Stomach smooth muscle (tissue), 2 donors: Measurements from ENCODE around the gene GPC5.
"Not testable (repeated sequence)": the region's sequence is repeated elsewhere in the genome, so short reads cannot be mapped to it uniquely, and the experiment has no call there.

ENCODE experiments used
- H3K27ac ChIP-seq: one replicate; pipeline ENCODE4 v1.7.0; 2013; ENCODE audit warnings: mild to moderate bottlenecking, low read length, inconsistent platforms
- H3K27me3 ChIP-seq, 2 donors: one replicate each; pipeline ENCODE4 v1.7.0; 2013; ENCODE audit warnings: low read length in 2 of 2; ENCODE audit not compliant: insufficient read depth in 2 of 2, control insufficient read depth in 1 of 2
- H3K36me3 ChIP-seq, 2 donors: one replicate each; pipeline ENCODE4 v1.7.0; 2013; ENCODE audit warnings: low read length in 2 of 2; ENCODE audit not compliant: control insufficient read depth in 2 of 2, insufficient read depth in 2 of 2
- H3K4me1 ChIP-seq: one replicate; pipeline ENCODE4 v1.7.0; 2013; ENCODE audit warnings: low read length; ENCODE audit not compliant: control insufficient read depth, insufficient read depth
- H3K4me3 ChIP-seq, 2 donors: one replicate each; pipeline ENCODE4 v1.7.0; 2013; ENCODE audit warnings: low read length in 2 of 2
- H3K9ac ChIP-seq, 2 donors: one replicate each; pipeline ENCODE4 v1.7.0; 2013; ENCODE audit warnings: low read length in 2 of 2, mild to moderate bottlenecking in 1 of 2
- H3K9me3 ChIP-seq, 2 donors: one replicate each; pipeline ENCODE4 v1.7.0; 2013; ENCODE audit warnings: low read length in 2 of 2; ENCODE audit not compliant: control insufficient read depth in 2 of 2
- donor health status: healthy.
- donor health status: Pancreatic carcinoma.

The GPC5 gene

DNA sequence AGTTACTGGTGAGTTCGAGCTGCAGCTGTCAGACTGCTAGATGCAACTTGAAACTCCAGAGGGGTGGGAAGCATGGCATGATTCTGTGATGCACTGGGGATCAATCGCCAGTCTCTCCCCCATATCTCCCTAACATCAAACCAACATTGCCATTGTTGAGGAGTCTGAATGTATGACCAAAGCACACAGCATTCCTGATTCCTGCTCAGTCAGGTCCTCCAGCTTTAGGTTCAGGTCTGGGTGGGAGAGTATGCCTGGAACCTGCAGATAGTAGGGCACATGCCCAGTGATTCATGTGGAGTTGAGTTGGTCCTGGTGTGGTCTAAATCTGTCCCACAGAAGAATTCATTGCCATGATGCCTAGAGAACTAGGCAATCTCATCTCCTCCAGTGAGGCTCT lies 269.1 kb downstream of the GPC5 start:
- no peaks in the 10 kb centered on the region for H3K36me3 ChIP-seq
- H3K27ac ChIP-seq = no peak overlapping the region
- H3K9me3 ChIP-seq = no peaks in the 10 kb centered on the region
- no peak overlapping the region for H3K9ac ChIP-seq
- no peaks in the 10 kb centered on the region for H3K27me3 ChIP-seq
- H3K4me1 ChIP-seq = no peaks in the 10 kb centered on the region
- no peak overlapping the region for H3K4me3 ChIP-seq

DNA sequence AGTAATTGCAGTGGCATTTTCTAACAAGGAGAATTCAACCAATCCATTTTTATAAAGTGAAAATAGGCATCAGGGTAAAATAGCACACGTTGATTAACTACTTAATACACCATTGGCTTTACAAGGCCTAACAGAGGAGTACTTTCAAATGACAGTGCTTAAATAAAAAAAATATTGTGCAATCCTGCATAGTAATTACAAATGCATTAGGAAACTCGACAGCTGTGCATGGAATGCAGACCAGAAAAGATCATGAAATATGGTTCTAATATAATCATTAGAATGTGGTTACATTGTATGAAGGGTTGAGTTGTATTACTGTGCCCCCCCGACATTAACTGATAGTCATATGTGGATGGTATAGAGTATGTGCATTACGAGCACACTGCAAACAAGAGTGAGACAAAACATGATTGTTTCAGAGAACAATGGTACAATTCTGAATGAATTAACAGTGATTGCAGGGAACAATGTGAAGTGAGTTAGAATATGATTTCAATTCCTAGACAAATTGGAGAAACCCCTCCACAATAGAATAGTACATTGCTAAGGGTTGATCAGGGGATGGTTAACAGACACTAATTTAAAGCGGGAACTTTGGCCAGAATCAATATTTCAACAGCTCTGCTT lies 270.6 kb downstream of the GPC5 start:
- Histone ChIP-seq H3K4me3 (no peak overlapping the region), H3K9me3 (no peaks in the 10 kb centered on the region), H3K9ac (no peak overlapping the region), H3K27me3 (no peaks in the 10 kb centered on the region), H3K27ac (no peak overlapping the region), H3K36me3 (no peaks in the 10 kb centered on the region), H3K4me1 (no peaks in the 10 kb centered on the region)

DNA sequence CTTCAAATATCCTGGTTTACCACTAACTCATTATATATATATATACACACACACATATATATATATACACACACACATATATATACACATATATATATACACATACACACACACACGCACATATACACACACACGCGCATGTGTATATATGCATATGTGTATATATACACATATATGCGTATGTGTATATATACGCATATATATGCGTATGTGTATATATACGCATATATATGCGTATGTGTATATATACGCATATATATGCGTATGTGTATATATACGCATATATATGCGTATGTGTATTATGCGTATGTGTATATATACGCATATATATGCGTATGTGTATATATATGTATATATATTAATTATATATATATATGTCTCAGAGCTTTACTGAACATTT lies 275.9 kb downstream of the GPC5 start:
- H3K9ac ChIP-seq, H3K27me3 ChIP-seq, H3K4me3 ChIP-seq: not testable (repeated sequence)

DNA sequence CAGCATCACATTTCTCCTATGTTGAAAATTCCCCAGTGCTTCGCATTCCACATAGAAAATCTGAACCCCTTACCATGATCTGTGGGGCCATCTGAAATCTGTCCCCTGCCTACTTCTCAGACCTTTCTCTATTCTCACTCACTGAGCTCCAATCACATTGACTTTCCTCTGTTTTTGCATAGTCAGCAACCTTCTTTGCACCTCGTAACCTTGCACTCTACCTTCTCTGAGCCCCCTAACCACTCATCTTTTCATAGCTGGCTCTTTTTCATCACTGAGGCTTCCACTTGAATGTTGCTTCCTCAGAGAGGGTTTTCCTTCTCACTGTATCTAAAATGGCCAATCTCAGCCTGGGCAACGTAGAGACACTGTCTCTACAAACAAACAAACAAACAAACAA lies 286.3 kb downstream of the GPC5 start:
- Histone ChIP-seq H3K9ac (no peak overlapping the region), H3K27me3 (no peaks in the 10 kb centered on the region), H3K4me1 (no peaks in the 10 kb centered on the region), H3K4me3 (no peak overlapping the region), H3K9me3 (no peaks in the 10 kb centered on the region), H3K36me3 (no peaks in the 10 kb centered on the region), H3K27ac (no peak overlapping the region)

More for the DNA sequence above, 275.9 kb downstream of the GPC5 start:
- H3K9me3 ChIP-seq, H3K27ac ChIP-seq, H3K36me3 ChIP-seq, H3K4me1 ChIP-seq: not testable (repeated sequence)

DNA sequence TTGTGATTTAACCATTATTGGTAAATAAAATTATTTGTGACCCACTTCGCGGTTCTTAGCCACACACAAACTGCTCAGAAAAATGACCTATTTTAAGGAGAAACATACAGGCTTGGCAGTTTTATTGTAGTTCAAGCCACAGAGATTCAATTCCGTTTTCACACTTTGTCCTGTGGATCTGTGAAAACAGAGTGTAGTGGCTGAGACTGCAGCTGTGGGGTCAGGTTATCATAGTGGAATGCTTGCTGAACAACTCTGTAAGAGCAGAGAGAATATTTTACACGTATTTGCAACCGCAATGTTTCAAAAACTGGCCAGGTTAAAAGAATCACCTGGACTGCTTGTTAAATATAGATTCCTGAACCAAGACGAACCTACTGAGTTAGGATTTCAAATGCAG lies 292.5 kb downstream of the GPC5 start:
- H3K4me1 ChIP-seq = no peaks in the 10 kb centered on the region
- no peaks in the 10 kb centered on the region for H3K27me3 ChIP-seq
- no peaks in the 10 kb centered on the region for H3K36me3 ChIP-seq
- H3K9ac ChIP-seq = no peak overlapping the region
- no peak overlapping the region for H3K4me3 ChIP-seq
- no peaks in the 10 kb centered on the region for H3K9me3 ChIP-seq
- H3K27ac ChIP-seq = no peak overlapping the region

DNA sequence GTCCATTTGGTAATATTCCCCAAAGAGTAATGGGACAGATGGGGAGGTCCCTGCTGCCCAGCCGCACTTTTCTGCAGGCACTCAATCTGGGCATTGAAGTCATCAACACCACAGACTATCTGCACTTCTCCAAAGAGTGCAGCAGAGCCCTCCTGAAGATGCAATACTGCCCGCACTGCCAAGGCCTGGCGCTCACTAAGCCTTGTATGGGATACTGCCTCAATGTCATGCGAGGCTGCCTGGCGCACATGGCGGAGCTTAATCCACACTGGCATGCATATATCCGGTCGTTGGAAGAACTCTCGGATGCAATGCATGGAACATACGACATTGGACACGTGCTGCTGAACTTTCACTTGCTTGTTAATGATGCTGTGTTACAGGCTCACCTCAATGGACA lies 295.0 kb downstream of the GPC5 start:
- Histone ChIP-seq H3K27ac (no peak overlapping the region), H3K4me1 (no peaks in the 10 kb centered on the region), H3K4me3 (no peak overlapping the region), H3K9ac (no peak overlapping the region), H3K36me3 (no peaks in the 10 kb centered on the region), H3K9me3 (no peaks in the 10 kb centered on the region), H3K27me3 (no peaks in the 10 kb centered on the region)

DNA sequence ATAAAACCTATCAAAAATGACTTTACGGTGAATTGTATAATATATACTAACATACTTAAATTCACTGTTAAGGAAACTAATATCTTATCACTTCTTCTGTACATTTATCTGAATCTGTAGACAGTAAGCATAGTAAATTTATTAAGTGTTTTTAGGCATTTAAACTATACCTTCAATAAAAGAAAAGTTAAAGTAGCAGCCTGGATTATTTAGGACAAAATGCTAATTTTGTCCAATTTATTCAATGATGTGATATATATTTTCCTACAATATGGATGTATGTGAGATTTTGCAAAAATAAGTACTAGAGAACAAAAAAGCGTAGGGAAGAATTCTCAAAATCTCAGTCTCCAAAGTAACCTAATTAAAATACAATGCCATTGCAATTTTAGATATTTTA lies 299.9 kb downstream of the GPC5 start:
- Histone ChIP-seq H3K27me3 (no peaks in the 10 kb centered on the region), H3K4me3 (no peak overlapping the region), H3K4me1 (no peaks in the 10 kb centered on the region), H3K9ac (no peak overlapping the region), H3K27ac (no peak overlapping the region), H3K9me3 (no peaks in the 10 kb centered on the region), H3K36me3 (no peaks in the 10 kb centered on the region)

DNA sequence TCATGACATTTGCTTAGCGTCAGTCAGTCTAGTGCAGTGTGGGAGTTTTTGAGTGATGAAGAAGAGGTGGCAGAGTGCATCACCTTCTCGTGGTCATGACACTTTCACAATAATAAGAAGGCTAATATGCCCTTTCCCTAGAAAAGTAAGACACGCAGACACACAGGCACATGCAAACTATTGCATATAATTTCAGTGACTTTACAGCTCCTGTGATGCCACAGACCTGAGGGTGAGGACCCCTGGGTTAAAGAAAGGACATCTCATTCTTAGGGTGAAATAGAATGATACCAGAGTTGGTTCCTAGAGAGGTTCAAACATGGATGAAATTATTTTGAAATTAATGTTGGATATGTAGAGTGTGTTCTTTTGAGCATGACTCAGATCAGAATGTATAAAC lies 300.3 kb downstream of the GPC5 start:
- Histone ChIP-seq H3K27me3 (no peaks in the 10 kb centered on the region), H3K4me3 (no peak overlapping the region), H3K9me3 (no peaks in the 10 kb centered on the region), H3K27ac (no peak overlapping the region), H3K36me3 (no peaks in the 10 kb centered on the region), H3K4me1 (no peaks in the 10 kb centered on the region), H3K9ac (no peak overlapping the region)

DNA sequence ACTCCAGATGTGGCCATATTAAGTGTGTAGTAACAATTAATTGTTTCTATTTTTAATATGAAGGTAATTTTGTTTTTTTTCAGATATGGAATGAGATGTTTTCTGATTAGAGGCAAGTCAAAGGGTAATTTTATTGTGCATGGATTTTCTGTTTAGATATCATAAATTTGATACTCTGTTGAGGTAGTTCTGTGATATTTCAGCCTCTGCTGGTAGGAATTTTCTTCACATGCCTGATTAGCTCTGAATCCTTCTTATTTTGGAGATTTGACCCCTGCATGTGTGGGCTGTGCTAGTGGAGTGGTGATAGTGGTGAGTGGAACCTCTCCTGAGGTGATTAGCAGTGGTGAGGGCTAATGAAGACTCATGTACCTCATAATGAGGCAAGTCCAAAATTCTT lies 301.4 kb downstream of the GPC5 start:
- H3K9ac ChIP-seq = no peak overlapping the region
- no peak overlapping the region for H3K4me3 ChIP-seq
- no peaks in the 10 kb centered on the region for H3K9me3 ChIP-seq
- no peaks in the 10 kb centered on the region for H3K27me3 ChIP-seq
- no peaks in the 10 kb centered on the region for H3K4me1 ChIP-seq
- no peak overlapping the region for H3K27ac ChIP-seq
- H3K36me3 ChIP-seq = no peaks in the 10 kb centered on the region

DNA sequence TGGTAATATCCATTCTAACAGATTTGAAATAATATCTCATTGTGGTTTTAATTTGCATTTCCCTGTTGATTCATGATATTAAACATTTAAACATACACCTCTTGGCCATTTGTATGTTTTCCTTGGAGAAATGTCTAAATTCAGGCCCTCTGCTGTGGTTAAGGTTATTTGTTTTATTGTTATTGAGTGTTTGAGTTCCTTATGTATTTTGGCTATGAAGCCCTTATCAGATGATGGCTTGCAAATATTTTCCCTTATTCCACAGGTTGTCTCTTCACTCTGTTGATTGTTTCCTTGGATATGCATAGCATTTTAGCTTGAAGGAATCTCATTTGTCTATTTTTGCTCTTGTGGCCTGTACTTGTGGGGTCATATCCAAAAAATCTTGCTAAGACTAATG lies 303.6 kb downstream of the GPC5 start:
- no peak overlapping the region for H3K27ac ChIP-seq
- no peaks in the 10 kb centered on the region for H3K4me1 ChIP-seq
- no peaks in the 10 kb centered on the region for H3K36me3 ChIP-seq
- H3K9ac ChIP-seq = no peak overlapping the region
- no peaks in the 10 kb centered on the region for H3K27me3 ChIP-seq
- no peaks in the 10 kb centered on the region for H3K9me3 ChIP-seq
- no peak overlapping the region for H3K4me3 ChIP-seq

DNA sequence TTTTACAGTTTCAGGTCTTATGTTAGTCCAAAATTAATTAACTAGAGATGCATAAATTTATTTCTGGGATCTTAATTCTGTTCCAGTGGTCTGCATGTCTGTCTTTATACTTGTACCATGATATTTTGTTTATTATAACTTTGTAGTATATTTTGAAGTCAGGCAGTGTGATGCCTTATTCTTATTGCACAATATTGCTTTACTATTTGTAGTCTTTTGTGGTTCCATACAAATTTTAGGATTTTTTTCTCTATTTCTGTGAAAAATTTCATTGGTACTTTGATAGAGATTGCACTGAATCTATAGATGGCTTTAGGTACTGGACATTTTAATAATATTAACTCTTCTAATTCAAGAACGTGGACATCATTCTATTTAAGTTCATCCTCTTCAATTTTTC lies 304.0 kb downstream of the GPC5 start:
- Histone ChIP-seq H3K36me3 (no peaks in the 10 kb centered on the region), H3K4me3 (no peak overlapping the region), H3K4me1 (no peaks in the 10 kb centered on the region), H3K27ac (no peak overlapping the region), H3K9ac (no peak overlapping the region), H3K9me3 (no peaks in the 10 kb centered on the region), H3K27me3 (no peaks in the 10 kb centered on the region)
